Kidney (tissue), 14 donors: ENCODE data around the gene FRYL. TPM values are rescaled to one million over a fixed set of nuclear protein-coding genes. Genes with fewer than 3 reads are reported as not detected.
A peak's percentile ranks its signal among the peaks of the same experiment; 100 is the strongest.

Source experiments
- DNase-seq, 5 donors: peaks; one replicate each; pipeline ENCODE4 v3.0.0-alpha.2; 2013 to 2020
- FAIRE-seq: peaks from 2 replicates; lab custom pipeline; 2012; peaks lifted over from hg19 to GRCh38; lab: Jason Lieb, UNC
- H3K27ac ChIP-seq, 2 donors: one replicate each; pipeline ENCODE4 v1.7.0; 2013; ENCODE audit warnings: low read depth in 2 of 2, low read length in 2 of 2, inconsistent platforms in 1 of 2
- H3K27me3 ChIP-seq: one replicate; pipeline ENCODE4 v1.7.1; 2013; ENCODE audit warnings: low read length, inconsistent platforms; ENCODE audit not compliant: control insufficient read depth, insufficient read depth
- H3K36me3 ChIP-seq, 3 donors: one replicate each; pipeline versions ENCODE4 v1.7.0 to v1.7.1; 2013; ENCODE audit warnings: low read length in 3 of 3, control low read depth in 1 of 3, inconsistent platforms in 1 of 3; ENCODE audit not compliant: insufficient read depth in 3 of 3, control insufficient read depth in 2 of 3
- H3K4me1 ChIP-seq, 3 donors: one replicate each; pipeline versions ENCODE4 v1.7.0 to v1.7.1; 2013; ENCODE audit warnings: low read length in 3 of 3, inconsistent platforms in 1 of 3, low read depth in 1 of 3; ENCODE audit not compliant: control insufficient read depth in 2 of 3, insufficient read depth in 2 of 3
- H3K4me3 ChIP-seq, 3 donors: one replicate each; pipeline versions ENCODE4 v1.7.0 to v1.8.1; 2013; ENCODE audit warnings: low read length in 3 of 3, control low read depth in 1 of 3, inconsistent platforms in 1 of 3
- H3K9ac ChIP-seq, 3 donors: one replicate each; pipeline versions ENCODE4 v1.7.0 to v1.7.1; 2013; ENCODE audit warnings: low read length in 3 of 3, control low read depth in 1 of 3, inconsistent platforms in 1 of 3
- H3K9me3 ChIP-seq, 3 donors: one replicate each; pipeline versions ENCODE4 v1.7.0 to v1.7.1; 2013; ENCODE audit warnings: low read length in 3 of 3, control low read depth in 1 of 3, inconsistent platforms in 1 of 3; ENCODE audit not compliant: control insufficient read depth in 2 of 3, insufficient read depth in 1 of 3
- CTCF ChIP-seq: IDR thresholded peaks from 3 replicates; pipeline ENCODE4 v1.5.1; 2012; ENCODE audit warnings: mild to moderate bottlenecking, moderate library complexity, borderline replicate concordance; ENCODE audit not compliant: insufficient read depth; ENCODE audit errors: extremely low read depth
- intact Hi-C: fragments of 100-400 bp; cut with DNase I; formaldehyde crosslinking; loops from one replicate; pipeline ENCODE4 v1.11.1; 2022
- polyA plus RNA-seq: library from polyadenylated mRNA; stranded (reverse); fragments of 350-450 nt; fragmentation: Illumina TruSeq; extraction: RNeasy Lipid Tissue Mini Kit (QIAGEN cat#74804); gene quantifications from one replicate; pipeline ENCODE4 v1.2.3, GENCODE V29; 2014; ENCODE audit warnings: low read depth, low replicate concordance; ENCODE audit not compliant: insufficient read depth
- total RNA-seq: library from RNA; stranded (reverse); fragmentation: NEBNext Ultra II Directional; extraction: Animal tissue kit (Norgen Biotek cat#: 25700); gene quantifications from one replicate; pipeline ENCODE4 v1.2.1, GENCODE V29; 2021
- donor health status: control.
- donor health status: control.
- donor health status: control.
- donor health status: control.
- donor health status: control.
- donor health status: DM: yes; HTN: yes; CAD: no.
- donor health status: Normal renal cell carcinoma (clear cell type).

Gene FRYL
- total and polyA plus RNA-seq, 2 donors from 2014 or later: 11.6 to 78.9 TPM

- H3K4me1 ChIP-seq: peaks cover 0 to under 1% (median 0%) of the 10 kb centered on the region in 3 donors
- intact Hi-C loops: no loop called here
- FAIRE-seq: no peak
- H3K36me3 ChIP-seq: no peaks in the 10 kb centered on the region
- no peak overlapping the region for H3K4me3 ChIP-seq
- no peak overlapping the region for H3K27ac ChIP-seq
- TF ChIP-seq CTCF: no peak
- no peaks in the 10 kb centered on the region for H3K27me3 ChIP-seq
- no peaks in the 10 kb centered on the region for H3K9me3 ChIP-seq
- no peak for DNase-seq
- no peak overlapping the region for H3K9ac ChIP-seq
Observed at GRCh38 chr4:48660347-48660746, 119.7 kb downstream of the FRYL start.

- TF ChIP-seq CTCF: no peak
- H3K9ac ChIP-seq: no peak overlapping the region
Observed at GRCh38 chr4:48654015-48654664, 125.9 kb downstream of the FRYL start.

GRCh38 chr4:48653217-48654014 is 126.7 kb downstream of the FRYL start:
- no peak overlapping the region for H3K4me3 ChIP-seq

More at GRCh38 chr4:48654015-48654664, 125.9 kb downstream of the FRYL start:
- peak; percentile 60 for FAIRE-seq
- Histone ChIP-seq H3K4me3 (no peak overlapping the region), H3K9me3 (no peaks in the 10 kb centered on the region), H3K27me3 (no peaks in the 10 kb centered on the region), H3K27ac (no peak overlapping the region), H3K36me3 (no peaks in the 10 kb centered on the region), H3K4me1 (peaks cover 0 to 5% (median 0%) of the 10 kb centered on the region in 3 donors)
- no peak for DNase-seq
- intact Hi-C loops: no loop called here

More at GRCh38 chr4:48653217-48654014, 126.7 kb downstream of the FRYL start:
- FAIRE-seq: no peak
- Histone ChIP-seq H3K27ac (no peak overlapping the region), H3K4me1 (peaks cover 0 to 5% (median 0%) of the 10 kb centered on the region in 3 donors), H3K27me3 (no peaks in the 10 kb centered on the region), H3K9me3 (no peaks in the 10 kb centered on the region), H3K9ac (no peak overlapping the region), H3K36me3 (no peaks in the 10 kb centered on the region)
- peak in 4 of 5 donors; percentile 22 to 71 (median 35) for DNase-seq
- intact Hi-C loops: no loop called here
- TF ChIP-seq CTCF: no peak
